HG03460 (cell line): ENCODE data around the gene ERCC2.
"Not testable (repeated sequence)": the region's sequence is repeated elsewhere in the genome, so short reads cannot be mapped to it uniquely, and the experiment has no call there.

Experiments
- ATAC-seq: cut with Tn5 transposase; IDR thresholded peaks from one replicate; pipeline ENCODE4 v1.9.1; 2021; ENCODE audit not compliant: unreplicated experiment

The ERCC2 gene

DNA sequence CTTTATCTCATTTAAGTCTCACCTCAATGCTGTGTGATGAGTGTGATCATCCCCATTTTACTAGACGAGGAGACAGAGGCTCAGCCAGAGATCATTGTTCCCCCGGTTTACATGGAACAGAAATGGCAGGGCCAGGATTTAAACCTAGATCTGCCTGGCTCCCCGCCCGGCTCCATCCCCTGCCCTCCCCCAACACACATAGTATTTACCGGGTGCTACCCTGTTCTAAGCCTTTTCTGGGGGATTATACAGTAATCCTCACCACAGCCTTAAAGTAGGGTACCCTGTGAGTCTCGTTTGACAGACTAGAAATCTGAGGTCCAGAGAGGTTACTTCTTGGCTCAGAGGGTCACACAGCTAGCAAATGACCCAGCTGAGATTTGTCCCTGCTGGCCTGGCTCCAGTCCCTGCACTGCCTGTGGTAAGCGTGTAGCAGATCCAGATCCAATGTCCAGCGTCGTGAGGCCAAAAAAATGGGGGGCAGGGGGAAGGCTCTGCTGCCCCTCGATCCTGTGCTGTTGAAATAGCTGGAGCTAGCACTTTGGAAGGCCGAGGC lies 33.6 kb downstream of the ERCC2 start:
- no peak for ATAC-seq

DNA sequence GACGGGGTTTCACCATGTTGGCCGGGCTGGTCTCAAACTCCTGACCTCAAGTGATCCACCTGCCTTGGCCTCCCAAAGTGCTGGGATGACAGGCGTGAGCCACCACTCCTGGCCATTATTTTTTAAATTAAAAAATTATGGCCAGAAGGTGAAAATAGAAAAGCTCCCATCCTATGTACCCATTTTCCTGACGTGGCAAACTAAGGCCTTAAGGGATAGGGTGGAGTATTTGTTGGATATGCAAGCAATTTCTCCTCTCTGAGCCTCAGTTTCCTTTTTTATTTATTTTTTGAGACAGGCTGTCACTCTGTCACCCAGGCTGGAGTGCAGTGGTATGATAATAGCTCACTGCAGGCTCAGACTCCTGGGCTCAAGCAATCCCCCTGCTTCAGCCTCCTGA lies 35.5 kb downstream of the ERCC2 start:
- ATAC-seq = not testable (repeated sequence)

DNA sequence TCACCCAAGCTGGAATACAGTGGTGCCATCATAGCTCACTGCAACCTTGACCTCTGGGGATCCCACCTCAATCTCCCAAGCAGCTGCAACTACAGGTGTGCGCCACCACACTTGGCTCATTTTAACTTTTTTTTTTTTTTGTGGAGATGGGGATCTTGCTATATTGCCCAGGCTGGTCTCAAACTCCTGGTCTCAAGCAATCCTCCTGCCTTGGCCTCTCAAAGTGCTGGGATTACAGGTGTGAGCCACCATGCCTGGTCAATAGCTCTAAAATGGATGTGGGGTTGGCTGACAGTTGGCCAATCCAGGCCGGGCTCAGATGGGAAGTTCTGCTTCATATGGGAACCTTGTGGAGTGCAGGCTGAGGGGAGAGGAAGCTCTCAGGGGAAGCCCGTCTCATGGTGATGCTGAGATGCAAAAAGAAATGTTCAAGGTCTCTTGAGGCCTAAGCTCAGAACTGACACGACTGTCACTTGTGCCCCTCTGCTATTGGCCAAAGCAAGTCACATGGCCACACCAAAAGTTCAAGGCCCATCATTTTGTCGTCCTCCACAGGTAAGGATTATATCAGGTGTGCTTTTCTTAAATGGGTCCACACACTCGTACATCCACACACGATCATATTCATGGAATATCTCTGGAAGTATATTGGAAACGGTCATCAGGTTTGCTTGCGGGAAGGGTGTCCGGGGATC lies 36.6 kb downstream of the ERCC2 start:
- no peak for ATAC-seq

DNA sequence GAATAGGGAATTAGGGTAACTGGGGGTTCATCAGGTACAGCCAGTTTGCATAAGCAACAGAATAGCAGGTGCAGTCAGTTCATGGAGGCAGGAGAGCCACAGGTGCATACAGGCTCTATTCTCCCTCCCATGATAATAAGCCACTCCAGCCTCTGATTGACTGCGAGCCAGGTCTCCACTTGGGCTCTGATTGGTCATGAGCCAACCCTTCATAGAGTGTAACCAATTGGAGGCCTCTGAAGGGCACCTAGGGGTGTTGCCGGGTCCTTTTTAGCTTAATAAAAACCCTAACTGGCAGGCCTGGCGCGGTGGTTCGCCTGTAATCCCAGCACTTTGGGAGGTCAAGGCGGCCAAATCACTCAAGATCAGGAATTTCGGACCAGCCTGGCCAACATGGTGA lies 39.0 kb downstream of the ERCC2 start:
- no peak for ATAC-seq

DNA sequence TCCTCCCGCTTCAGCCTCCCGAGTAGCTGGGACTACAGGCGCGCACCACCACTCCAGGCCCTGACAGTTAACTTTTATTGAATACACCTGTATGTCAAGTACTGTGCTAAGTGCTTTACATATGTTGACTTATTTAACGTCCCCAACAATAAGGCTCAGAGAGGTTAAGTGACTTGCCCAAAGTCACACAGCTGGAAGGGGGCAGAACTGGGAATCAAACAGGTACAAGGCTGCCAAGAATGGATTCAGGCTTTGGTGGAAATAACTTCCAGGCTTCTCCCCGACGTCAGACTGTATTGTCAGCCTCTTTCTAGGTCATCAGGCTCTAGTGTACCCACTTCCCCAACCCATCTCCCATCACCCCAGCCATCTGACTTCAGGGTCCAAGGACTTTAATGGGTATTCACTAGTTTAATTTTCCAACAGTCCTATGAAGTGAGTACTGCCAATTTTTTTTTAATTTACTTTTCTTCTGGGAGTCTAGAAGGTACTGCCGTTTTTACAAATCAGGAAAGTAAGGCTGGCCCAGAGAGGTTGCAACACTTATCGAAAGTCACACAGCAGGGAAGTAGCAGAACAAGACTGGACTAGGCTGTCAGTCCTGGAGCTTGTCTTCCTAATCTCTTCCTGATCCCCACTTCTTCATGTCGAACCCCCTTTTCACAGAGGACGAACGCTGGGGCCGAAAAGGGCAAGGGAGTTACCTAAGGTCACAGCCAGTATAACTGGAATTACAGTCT lies 42.8 kb downstream of the ERCC2 start:
- ATAC-seq = no peak

DNA sequence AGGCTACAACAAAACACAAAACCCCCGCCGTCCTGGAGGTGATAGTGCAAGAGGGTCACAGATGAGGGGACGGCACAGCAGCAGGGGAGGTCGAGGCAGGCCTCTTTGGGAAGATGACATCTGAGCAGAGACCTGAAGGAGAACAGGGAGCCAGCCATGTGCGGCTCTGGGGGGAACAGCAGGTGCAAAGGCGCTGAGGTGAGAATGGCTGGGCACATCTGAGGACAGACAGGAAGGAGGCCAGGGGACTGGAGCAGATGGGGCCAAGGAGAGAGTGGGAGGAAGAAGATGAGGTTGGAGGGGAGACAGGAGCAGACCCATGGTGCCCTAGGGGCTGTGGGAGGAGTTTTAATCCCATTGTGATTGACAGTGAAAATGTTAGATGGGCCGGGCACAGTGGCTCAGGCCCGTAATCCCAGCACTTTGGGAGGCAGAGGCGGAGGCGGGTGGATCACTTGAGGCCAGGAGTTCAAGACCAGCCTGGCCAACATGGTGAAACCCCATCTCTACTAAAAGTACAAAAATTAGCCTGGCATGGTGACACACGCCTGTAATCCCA lies 45.9 kb downstream of the ERCC2 start:
- ATAC-seq = no peak

DNA sequence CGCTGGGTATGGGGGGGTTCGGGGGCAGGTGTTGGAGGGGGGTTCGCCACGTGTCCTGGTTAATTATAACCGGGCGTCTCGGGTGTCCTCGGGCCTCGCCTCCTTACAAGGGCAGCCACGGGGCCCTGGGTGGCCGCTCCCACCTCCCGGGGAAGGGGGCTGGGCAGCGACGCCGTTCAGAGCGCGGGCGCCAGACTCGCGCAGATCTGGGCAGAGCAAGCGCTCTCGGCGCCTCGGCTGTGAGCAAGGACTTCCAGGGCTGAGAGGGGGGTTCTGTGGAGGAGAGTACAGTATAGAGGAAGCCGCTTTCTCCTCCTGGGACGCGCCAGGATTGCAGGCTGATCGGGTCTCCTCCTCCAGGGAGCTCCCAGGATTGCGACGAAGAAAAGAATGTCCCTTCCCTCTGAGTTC lies 46.7 kb downstream of the ERCC2 start:
- no peak for ATAC-seq

DNA sequence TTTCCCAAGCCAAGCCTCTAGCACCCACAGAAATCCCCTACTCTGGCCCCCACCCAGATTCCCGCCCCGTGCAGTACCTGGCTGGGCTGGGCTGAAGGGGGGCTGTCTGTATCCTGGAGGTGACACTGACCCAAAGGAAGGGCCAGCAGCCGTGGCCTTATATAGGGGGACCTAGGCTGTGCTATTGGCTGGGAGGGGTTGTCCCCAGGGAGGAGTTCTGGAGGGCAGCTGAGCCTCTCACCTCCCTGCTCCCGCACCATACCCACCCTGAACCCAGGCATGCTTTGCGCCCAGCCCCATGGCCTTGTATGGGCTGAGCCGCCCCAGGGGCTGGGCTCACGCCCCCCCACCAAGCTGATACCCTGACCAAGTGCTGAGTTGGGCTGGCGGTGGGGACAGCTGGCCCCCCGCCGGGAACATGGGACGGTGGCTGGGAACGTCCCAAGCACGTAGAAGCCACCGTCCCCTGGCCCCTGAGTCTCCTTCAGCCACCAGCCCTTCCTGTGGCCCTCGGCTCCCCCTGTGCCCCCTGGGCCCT lies 47.6 kb downstream of the ERCC2 start, which contains the start of gene CKM:
Gene CKM (minus strand): TSS at position 132 of the 538 bp plus-strand sequence. CDS start 3,162 bp downstream, outside the sequence.
- ATAC-seq = no peak

DNA sequence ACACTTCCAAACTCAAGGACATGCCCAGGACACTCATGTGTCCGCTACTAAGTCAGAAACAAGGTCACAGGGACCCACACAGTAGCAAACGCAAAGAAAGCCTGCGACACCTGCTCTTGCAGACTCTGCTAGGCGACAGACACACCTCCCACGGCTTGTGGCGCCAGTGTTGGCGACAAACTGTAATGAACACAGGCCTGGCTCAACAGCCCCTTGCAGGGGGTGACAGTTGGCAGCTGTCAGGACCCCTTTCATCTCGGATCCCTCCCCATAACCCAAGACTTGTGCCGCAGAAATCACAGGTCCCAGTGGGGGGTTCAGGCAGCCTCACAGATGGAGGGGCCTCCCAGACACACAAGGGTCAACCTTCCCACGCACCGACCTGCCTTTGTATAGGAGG lies 48.1 kb downstream of the ERCC2 start:
- ATAC-seq = no peak

DNA sequence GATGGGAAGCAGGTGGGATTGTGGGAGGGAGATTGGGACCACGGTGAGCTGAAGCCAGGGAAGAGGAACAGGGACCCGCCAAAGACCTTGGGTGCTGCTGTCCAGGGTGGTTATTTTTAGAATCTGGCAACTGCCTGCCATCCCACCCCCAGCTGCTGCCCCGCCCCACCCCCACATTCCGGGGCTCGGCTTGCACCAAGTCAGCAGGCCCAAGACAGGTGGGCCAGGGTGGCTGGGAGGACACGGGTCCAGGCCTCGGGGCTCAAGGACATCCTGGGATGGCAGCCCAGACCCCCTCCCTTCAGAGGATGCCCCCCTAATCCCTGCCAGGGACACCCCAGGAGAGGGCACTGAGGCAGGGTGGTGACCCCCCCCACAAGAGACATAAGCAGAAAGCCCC lies 48.5 kb downstream of the ERCC2 start:
- no peak for ATAC-seq

DNA sequence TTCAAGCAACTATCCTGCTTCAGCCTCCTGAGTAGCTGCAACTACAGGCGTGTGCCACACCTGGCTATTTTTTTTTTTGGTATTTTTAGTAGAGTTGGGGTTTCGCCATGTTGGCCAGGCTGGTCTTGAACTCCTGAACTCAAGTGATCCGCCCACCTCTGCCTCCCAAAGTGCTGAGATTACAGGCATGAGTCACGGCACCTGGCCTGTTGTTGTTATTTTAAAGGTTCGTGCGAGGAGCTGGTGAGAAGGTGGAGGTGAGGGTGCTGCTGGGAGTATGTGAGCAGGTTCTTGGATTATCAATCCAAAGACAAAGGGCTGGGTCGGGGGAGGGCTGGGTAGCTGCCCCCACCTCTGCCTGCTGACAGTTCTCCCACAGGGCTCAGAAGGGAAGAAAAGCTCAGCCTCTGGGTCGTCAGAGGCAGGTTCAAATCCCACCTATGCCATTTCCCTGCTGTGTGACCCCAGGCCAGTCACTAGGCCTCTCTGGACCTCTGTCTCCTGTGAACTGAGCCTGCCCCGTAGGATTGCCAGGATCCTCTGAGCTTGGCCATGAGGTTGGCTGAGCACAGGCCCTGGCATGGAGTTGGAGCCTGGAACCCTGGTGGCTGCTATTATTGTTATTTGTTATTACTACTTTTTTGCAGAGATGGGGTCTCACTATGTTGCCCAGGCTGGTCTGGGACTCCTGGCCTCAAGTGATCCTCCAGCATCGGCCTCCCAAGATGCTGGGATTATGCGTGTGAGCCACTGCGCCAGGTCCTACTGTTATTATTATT lies 49.2 kb downstream of the ERCC2 start:
- no peak for ATAC-seq

DNA sequence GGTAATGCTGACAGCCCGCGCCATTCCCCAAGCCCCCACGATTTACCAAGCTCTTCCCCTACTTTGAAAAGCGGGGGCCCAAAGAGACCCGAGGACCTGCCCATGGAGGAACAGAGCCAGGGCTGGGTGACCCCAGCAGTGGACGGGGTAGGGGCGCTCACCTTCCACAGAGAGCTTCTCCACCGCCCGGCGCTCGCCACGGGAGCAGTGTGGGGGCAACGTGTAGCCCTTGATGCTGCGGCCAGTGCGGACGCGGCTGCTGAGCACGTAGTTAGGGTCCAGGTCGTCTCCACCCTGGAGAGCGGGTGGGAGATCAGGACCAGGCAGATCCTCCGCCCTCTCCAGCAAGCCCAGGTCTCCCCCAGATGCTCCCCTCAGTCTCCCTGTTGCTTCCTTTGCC lies 55.1 kb downstream of the ERCC2 start:
- no peak for ATAC-seq

DNA sequence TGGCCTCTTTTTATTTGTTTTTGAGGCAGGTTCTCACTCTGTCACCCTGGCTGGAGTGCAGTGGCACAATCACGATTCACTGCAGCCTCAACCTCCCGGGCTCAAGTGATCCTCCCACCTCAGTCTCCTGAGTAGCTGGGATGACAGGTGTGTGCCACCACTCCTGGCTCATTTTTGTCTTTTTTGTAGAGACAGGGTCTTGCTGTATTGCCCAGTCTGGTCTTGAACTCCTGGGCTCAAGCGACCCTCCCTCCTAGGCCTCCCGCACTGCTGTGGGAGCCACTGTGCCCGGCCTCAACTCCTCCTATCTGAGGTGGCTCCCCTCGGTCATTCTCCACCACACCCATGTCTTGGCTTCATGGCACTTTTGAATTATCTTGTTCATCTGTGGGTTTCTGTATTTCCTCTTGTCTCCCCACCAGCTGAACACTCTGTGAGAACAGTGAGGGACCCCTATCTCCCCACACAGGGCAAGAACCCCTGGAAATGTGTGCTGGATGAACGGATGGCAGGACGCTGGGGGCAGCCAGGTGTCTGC lies 55.6 kb downstream of the ERCC2 start:
- no peak for ATAC-seq

DNA sequence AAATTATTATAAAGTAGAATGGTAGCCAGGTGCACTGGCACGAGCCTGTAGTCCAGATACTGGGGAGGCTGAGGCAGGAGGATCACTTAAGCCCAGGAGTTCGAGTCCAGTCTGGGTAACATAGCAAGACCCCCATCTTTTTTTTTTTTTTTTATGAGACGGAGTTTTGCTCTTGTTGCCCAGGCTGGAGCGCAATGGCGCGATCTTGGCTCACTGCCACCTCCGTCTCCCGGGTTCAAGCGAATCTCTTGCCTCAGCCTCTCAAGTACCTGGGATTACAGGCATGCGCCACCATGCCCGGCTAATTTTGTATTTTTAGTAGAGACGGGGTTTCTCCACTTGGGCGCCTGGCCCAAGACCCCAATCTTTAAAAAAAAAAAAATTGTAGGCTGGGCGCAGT lies 58.1 kb downstream of the ERCC2 start:
- ATAC-seq = not testable (repeated sequence)

DNA sequence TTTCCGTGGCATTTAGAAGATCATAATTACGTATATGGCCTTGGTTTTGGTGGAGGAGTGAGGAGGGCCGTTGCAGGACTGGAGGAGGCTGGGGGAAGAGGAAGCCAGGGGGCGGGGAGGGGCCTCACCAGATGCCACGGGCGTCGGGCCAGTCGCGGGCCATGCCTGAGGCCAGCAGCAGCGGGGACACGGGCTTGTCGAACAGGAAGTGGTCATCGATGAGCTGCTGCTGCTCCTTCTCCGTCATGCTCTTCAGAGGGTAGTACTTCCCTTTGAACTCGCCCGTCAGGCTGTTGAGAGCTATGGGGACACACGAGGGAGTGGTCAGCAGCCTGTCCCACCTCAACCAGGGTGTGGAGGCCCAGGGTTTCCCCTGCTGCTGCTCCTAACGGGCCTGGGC lies 58.8 kb downstream of the ERCC2 start:
- no peak for ATAC-seq

DNA sequence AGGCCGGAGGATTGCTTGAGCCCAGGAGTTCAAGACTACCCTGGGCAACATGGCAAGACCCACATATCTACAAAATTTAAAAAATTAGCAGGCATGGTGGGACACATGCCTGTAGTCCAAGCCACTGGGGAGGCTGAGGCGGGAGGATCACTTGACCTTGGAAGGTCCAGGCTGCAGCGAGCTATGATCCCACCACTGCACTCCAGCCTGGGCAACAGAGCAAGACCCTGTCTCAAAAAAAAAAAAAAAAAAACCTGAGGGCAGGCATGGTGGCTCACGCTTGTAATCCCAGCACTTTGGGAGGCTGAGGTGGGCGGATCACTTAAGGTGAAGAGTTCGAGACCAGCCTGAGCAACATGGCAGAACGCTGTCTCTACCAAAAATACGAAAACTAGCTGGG lies 61.1 kb downstream of the ERCC2 start:
- ATAC-seq = not testable (repeated sequence)

DNA sequence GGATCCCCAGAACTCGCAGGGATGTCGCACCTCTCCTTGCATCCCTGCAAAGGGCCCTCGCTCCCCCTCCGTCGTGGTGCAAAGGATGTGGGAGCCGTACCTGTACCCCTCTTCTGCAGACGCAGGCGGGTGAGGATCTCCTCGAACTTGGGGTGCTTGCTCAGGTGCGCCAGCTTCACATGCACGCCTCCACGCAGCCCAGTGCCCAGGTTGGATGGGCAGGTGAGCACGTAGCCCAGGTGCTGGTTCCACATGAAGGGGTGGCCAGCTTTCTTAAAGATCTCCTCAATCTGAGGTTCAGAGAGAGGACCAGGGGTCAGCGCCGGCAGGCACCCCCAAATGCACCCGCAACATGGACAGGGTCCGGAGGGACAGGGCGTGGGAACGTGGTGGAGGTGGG lies 63.0 kb downstream of the ERCC2 start:
- ATAC-seq = no peak

DNA sequence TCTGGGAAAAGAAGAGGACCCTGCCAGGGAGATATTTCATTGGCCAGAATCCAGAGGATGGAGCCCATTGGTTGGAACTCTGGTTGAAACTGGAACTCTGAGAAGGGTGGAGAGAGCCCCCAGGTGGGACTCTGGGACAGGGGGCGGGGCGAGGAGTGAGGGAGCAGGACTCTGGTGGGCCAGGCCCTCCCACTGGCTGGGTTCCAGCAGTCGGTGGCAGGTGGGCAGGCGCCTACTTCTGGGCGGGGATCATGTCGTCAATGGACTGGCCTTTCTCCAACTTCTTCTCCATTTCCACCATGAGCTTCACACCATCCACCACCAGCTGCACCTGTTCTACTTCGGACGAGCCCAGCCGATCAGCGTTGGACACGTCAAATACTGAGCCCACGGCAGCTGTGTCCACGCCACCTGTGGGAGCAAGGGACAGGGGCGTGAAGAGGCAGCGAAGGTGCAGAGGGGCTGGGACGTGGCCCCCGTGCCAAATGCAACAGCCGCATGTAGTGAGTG lies 63.8 kb downstream of the ERCC2 start:
- ATAC-seq = no peak

DNA sequence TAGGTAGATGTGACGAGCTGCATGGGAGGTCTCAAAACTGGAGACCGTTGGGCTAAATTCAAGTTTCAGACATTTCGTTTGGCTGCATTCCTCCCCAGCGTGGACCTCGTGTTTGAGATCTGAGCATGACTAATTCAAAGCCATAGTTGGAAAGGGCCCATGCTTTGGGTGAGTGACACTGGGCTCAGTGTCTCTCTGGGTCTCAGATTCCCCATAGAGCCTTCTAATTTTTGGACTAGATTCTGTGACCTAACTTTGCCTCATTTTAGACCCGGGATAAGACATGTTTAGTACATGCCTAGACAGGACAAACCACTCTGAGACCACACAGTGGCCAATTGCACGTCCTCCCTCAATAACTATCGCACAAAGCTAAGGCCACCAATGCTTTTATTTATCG lies 64.3 kb downstream of the ERCC2 start:
- ATAC-seq = no peak

DNA sequence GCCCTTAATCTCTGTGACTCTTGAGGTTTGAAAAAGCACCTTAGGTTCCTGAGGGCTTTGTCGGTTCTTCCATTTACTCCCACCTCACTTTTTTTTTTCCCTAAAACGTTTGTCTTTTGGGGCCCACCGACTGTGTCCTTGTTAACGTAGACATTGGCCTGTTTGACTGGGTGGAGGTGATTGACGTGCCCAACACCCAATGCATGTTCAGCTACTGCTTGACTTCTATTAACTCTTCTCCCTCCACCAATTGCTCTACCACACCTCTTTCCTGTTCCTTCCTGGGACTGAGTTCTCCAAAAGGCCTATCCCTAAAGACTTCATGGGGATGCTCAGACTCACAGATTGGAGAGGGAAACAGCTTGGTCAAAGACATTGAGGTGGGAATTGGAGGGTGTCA lies 65.0 kb downstream of the ERCC2 start:
- ATAC-seq = no peak
